Endothelial cell of umbilical vein (primary cell): Measurements from ENCODE around the gene ERBB4. TPM values are rescaled to one million over a fixed set of nuclear protein-coding genes. Genes with fewer than 3 reads are reported as not detected.

Experiments
- BruUV-seq: library from RNA; stranded (reverse); fragments of 400-500 nt; replicated peaks from 2 replicates; lab custom pipeline; 2021; lab: Mats Ljungman, UMichigan
- CTCF ChIA-PET: fragments of 300-600, 350-600 bp; sonication (Branson Sonifier 250); formaldehyde crosslinking; loops from one replicate; lab custom pipeline; 2021; ENCODE audit warnings: antibody characterized with exemption, inconsistent platforms; lab: Charles Lee
- POLR2A ChIA-PET: fragments of 300-600, 350-600 bp; sonication (Branson Sonifier 250); formaldehyde crosslinking; loops from one replicate; lab custom pipeline; 2021; ENCODE audit warnings: antibody characterized with exemption, inconsistent platforms; lab: Charles Lee
- DNase-seq: peaks from one replicate; pipeline ENCODE4 v3.0.0-alpha.2; 2011; ENCODE audit warnings: low read depth, low spot score
- FAIRE-seq: peaks from 2 replicates; lab custom pipeline; 2011; peaks lifted over from hg19 to GRCh38; lab: Jason Lieb, UNC
- H2AFZ ChIP-seq: 2 replicates; pipeline ENCODE4 v1.6.0; 2012; ENCODE audit warnings: low read depth, low read length, control low read depth, inconsistent platforms
- H3K27ac ChIP-seq: 2 replicates; pipeline ENCODE4 v1.5.1; 2011; ENCODE audit warnings: low read depth, mild to moderate bottlenecking, control low read depth, low read length, moderate library complexity; ENCODE audit not compliant: insufficient read depth
- H3K27me3 ChIP-seq, 2 experiments: 2 replicates each; pipeline versions ENCODE4 v1.6.0 to v1.6.1; 2011; ENCODE audit warnings: low read length in 2 of 2, mixed read lengths in 1 of 2; ENCODE audit not compliant: control insufficient read depth in 2 of 2, insufficient read depth in 2 of 2
- H3K36me3 ChIP-seq, 2 experiments: 2 replicates in 1 of 2; 3 replicates in 1 of 2; pipeline ENCODE4 v1.5.1; 2011; ENCODE audit warnings: low read length in 2 of 2, mild to moderate bottlenecking in 1 of 2, moderate library complexity in 1 of 2; ENCODE audit not compliant: control insufficient read depth in 2 of 2, insufficient read depth in 2 of 2; ENCODE audit errors: extremely low read depth in 1 of 2
- H3K4me1 ChIP-seq: 3 replicates; pipeline ENCODE4 v1.5.1; 2011; ENCODE audit warnings: mild to moderate bottlenecking, low read length; ENCODE audit not compliant: control insufficient read depth, insufficient read depth; ENCODE audit errors: extremely low read depth
- H3K4me2 ChIP-seq: 2 replicates; pipeline ENCODE4 v1.6.1; 2011; ENCODE audit warnings: low read length, control low read depth, mixed read lengths; ENCODE audit not compliant: insufficient read depth
- H3K4me3 ChIP-seq, 3 experiments: fragments of 200-600 bp in 1 of 3; sonication (generic), shearing (Covaris generic) in 1 of 3; replicated peaks in 1 of 3; 2 replicates each; pipeline ENCODE4 v1.5.1; 2011 to 2016; ENCODE audit warnings: control low read depth in 3 of 3, low read length in 3 of 3, mild to moderate bottlenecking in 2 of 3, inconsistent platforms in 1 of 3, low read depth in 1 of 3, moderate library complexity in 1 of 3; ENCODE audit not compliant: insufficient read depth in 1 of 3
- H3K79me2 ChIP-seq: 2 replicates; pipeline ENCODE4 v1.6.0; 2012; ENCODE audit warnings: low read length, inconsistent platforms; ENCODE audit not compliant: control insufficient read depth, insufficient read depth
- H3K9ac ChIP-seq: replicated peaks from 2 replicates; pipeline ENCODE3; 2011; ENCODE audit warnings: low read length, control low read depth; ENCODE audit not compliant: insufficient read depth; ENCODE audit errors: extremely low read depth
- H3K9me1 ChIP-seq: replicated peaks from 3 replicates; pipeline ENCODE4 v1.6.0; 2011; ENCODE audit warnings: mild to moderate bottlenecking, low read length; ENCODE audit not compliant: control insufficient read depth, insufficient read depth; ENCODE audit errors: extremely low read depth
- H3K9me3 ChIP-seq: replicated peaks from 2 replicates; pipeline ENCODE4 v1.5.1; 2012; ENCODE audit warnings: low read length, inconsistent platforms; ENCODE audit not compliant: control insufficient read depth, insufficient read depth
- H4K20me1 ChIP-seq: replicated peaks from 2 replicates; pipeline ENCODE3; 2011; ENCODE audit warnings: mild to moderate bottlenecking, low read length; ENCODE audit not compliant: control insufficient read depth, insufficient read depth; ENCODE audit errors: extremely low read depth
- CTCF ChIP-seq, 2 donors: IDR thresholded peaks; 1 replicate in 1 of 2; 2 replicates in 1 of 2; pipeline ENCODE4 v1.5.1; 2011; ENCODE audit warnings: low read length in 2 of 2, mild to moderate bottlenecking in 2 of 2, moderate library complexity in 2 of 2, control low read depth in 1 of 2, inconsistent platforms in 1 of 2, low read depth in 1 of 2; ENCODE audit not compliant: insufficient read depth in 1 of 2; ENCODE audit errors: extremely low read depth in 1 of 2
- EZH2 ChIP-seq: IDR thresholded peaks from 2 replicates; pipeline ENCODE4 v1.6.1; 2012; ENCODE audit warnings: borderline replicate concordance, low read depth, mild to moderate bottlenecking, moderate library complexity, low read length, inconsistent platforms; ENCODE audit not compliant: severe bottlenecking
- FOS ChIP-seq: IDR thresholded peaks from 2 replicates; pipeline ENCODE4 v1.6.1; 2011; ENCODE audit warnings: mild to moderate bottlenecking, low read length, moderate library complexity, borderline replicate concordance; ENCODE audit not compliant: insufficient read depth
- GATA2 ChIP-seq: IDR thresholded peaks from 2 replicates; pipeline ENCODE4 v1.7.0; 2011; ENCODE audit warnings: low read depth, mild to moderate bottlenecking, moderate library complexity, mixed read lengths, low read length; ENCODE audit not compliant: insufficient read length, insufficient read depth
- JUN ChIP-seq: IDR thresholded peaks from 2 replicates; pipeline ENCODE4 v1.6.1; 2011; ENCODE audit warnings: borderline replicate concordance, low read depth; ENCODE audit not compliant: insufficient read length, insufficient read depth
- MAX ChIP-seq: IDR thresholded peaks from 2 replicates; pipeline ENCODE4 v1.6.1; 2011; ENCODE audit not compliant: insufficient read depth, insufficient read length
- MYC ChIP-seq: IDR thresholded peaks from one replicate; pipeline ENCODE4 v1.6.1; 2011; ENCODE audit warnings: mild to moderate bottlenecking, low read depth, low read length
- POLR2A ChIP-seq: IDR thresholded peaks from 2 replicates; pipeline ENCODE4 v1.6.1; 2012; ENCODE audit warnings: low read depth, mild to moderate bottlenecking, control low read depth, low read length
- POLR2AphosphoS5 ChIP-seq: IDR thresholded peaks from 2 replicates; pipeline ENCODE4 v1.6.1; 2012; ENCODE audit warnings: low read depth, mild to moderate bottlenecking, control low read depth, low read length, moderate library complexity; ENCODE audit not compliant: insufficient read depth
- dilution Hi-C: fragments of 300-500 bp; cut with MboI; formaldehyde crosslinking; loops from one replicate; pipeline ENCODE4 v1.15.0; 2019; ENCODE audit warnings: low sequenced_read_pairs; ENCODE audit not compliant: extremely low pct_ligation_motif_present
- intact Hi-C: fragments of 100-400 bp; cut with micrococcal nuclease; formaldehyde crosslinking; loops from one replicate; pipeline ENCODE4 v1.10.0; 2022
- polyA plus RNA-seq, 4 experiments: library from polyadenylated mRNA; depleted of rRNA in 3 of 4; stranded (reverse) in 3 of 4; unstranded in 1 of 4; fragments of >200 nt; gene quantifications; 2 replicates each; pipeline versions ENCODE4 v1.2.1 to v1.2.3, GENCODE V29; 2011 to 2012; ENCODE audit warnings: missing spikeins in 1 of 4
- total RNA-seq: library from RNA; stranded (reverse); gene quantifications from 2 replicates; pipeline ENCODE4 v1.2.3, GENCODE V29; 2021

The ERBB4 gene
- total and polyA plus RNA-seq, 2 donors (not counting 3 experiments of a cell fraction or from before 2014, with no cell fraction given), result 0.01 to 0.27 TPM

GRCh38 chr2:212448698-212449097, 89.9 kb downstream of the ERBB4 start:
- DNase-seq (no peak), FAIRE-seq (no peak)
- dilution Hi-C loops (no loop called here), intact Hi-C loops (no loop called here)
- Histone ChIP-seq H3K79me2 (no peaks in the 10 kb centered on the region), H3K36me3 (no peaks in the 10 kb centered on the region), H4K20me1 (no peaks in the 10 kb centered on the region), H2AFZ (no peak overlapping the region), H3K9ac (no peak overlapping the region), H3K9me3 (no peaks in the 10 kb centered on the region), H3K4me1 (no peaks in the 10 kb centered on the region), H3K9me1 (no peaks in the 10 kb centered on the region), H3K4me3 (no peak overlapping the region), H3K27me3 (no peaks in the 10 kb centered on the region), H3K4me2 (no peak overlapping the region), H3K27ac (no peak overlapping the region)
- BruUV-seq, result no TSS peak
- ChIA-PET CTCF (interaction anchor here (1.0 to 1.7 kb wide), 4 partner anchors 9 to 58 kb away, joined by 3 to 4 read pairs (median 3); no protein-coding TSS in a partner anchor), POLR2A (no interaction called here)
- TF ChIP-seq EZH2 (no peak), CTCF (IDR thresholded peaks at IDR 0.05; ENCODE audit: extremely low read depth in 1 of 2, insufficient read depth in 1 of 2, low read depth in 1 of 2, low read length in 2 of 2) (no peak), POLR2AphosphoS5 (no peak), JUN (no peak), POLR2A (no peak), FOS (no peak), MAX (no peak), MYC (no peak), GATA2 (no peak)
